ENCODE measurements around the gene SGK2.
"Not testable (repeated sequence)": the region's sequence is repeated elsewhere in the genome, so short reads cannot be mapped to it uniquely, and the experiment has no call there.

Gene SGK2

DNA sequence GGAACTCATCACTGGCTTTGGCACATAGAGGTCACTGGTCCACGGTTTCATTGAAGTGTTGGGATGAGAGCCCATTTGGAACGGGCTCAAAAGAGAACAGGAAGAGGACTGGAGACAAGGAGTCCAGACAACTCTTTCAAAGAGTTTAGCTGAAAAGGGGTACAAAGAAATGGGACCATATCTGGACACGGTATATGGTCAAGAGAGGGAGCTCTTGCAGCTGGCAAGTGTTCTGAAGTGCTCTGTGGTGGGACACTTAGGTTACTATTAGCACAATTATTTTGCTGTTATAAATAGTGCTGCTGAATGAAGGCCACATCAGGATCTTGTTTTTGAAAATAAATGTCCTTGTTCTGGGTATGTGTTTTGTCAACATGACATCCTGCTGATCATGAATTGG is 4.6 kb downstream of the SGK2 start:
- no peak for DNase-seq

DNA sequence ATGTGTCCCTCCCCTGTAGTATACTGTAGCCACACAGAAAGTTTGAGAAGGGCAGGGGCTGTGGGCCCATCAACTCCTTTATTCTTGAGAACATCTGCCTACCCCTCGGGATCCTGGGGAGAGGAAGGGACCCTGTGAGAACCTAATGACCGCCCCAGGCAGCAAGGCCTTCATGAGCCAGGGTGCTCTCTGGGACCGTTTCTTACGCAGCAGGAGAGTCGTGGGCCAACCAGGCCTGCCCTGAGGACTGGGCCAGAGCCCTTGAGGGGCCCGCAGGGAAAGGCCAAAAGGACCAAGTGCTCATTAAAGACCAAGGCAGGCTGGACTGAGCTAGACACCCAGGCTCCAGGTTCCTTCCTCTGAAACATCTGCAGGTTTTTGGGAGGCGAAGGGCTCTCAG is 5.2 kb downstream of the SGK2 start:
- no peak for DNase-seq

DNA sequence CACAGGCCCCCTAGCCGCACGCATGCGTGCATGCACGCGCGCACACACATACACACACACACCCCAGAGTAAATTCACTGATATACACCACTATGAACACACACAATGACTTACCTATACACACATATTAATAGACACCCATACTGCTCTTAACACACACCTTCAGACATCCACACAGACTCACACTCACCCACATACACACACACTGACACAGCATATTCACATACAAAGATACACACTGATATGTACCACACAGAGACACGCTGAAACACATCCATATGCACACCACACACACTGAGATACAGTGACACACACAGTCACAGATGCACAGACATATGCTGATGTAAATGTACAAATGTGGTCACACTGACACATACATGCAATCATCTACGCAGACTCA is 5.6 kb downstream of the SGK2 start:
- no peak for DNase-seq

DNA sequence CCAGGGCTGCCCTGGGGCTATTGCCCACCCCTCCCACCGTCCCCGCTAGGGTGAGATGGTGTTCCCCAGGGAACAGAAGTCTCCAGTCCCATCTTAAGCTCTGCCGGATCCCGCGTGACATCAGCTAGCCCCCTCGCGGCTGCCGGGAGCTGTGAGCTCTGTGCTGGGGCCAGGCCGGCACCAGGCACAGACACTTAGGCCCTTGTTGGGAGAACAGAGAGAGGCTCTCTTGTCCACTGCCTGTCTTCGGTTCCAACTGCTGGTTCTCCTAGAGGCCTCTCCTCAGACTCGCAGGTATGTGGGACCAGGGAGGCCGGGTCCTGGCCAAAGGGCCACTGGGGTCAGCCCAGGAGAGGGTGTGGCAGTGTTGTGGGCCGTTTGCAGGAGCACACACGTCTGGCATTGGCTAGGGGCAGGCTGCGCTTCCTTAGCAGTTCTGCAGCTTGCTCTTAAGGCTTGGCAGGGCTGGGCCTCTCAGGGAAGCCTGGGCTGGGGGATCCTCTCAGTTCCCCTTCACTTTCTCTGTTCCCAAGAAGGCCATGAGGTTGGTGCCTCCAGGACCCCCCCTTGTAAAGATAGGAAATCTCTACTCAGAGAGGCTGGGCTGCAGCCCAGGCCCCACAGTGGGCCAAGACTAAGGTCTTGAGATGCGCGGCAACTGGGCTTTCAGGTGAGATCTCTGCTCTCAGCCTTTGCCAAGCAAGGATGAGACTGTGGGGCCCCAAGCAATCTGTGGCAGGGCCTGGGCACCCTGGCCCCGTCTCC is 6.3 kb downstream of the SGK2 start:
- peak in 51 of 56 donors; percentile 14 to 87 (median 60) for DNase-seq

DNA sequence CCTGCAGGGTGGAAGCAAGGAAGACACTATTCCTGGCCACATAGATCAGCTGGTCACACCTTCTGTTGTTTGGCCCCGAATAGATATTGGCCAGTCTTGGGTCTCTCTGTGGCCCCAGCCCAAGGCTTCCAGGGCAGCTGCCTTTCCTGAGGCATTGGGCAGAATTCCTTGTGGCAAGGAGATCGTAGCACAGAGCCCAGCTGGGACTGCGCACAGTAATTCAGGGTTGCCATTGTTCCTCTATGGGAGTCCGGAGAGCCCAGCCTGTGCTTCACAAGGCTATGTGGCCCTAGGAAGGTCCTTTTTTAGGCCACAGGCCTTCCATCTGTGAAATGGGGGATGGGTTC is 6.9 kb downstream of the SGK2 start:
- peak in 10 of 56 donors; percentile 18 to 39 (median 31) for DNase-seq

DNA sequence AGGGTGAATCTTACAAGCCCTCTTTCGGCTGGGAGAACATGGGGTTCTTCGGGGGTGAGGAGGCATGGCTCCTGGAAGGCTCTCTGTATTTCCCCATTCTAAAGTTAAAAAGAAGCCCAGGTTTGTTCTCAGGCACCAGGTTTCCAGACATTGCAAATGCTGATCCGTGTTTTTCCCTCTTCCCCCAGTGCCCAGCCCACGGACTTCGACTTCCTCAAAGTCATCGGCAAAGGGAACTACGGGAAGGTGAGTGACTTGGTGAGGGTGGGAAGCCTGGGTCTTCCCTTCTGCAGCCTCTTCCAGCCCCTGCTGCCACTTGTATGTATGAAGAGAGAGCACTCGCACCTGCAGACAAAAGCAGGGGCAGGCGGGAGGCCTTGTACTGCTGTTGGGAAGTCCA is 8.7 kb downstream of the SGK2 start:
- DNase-seq = no peak

DNA sequence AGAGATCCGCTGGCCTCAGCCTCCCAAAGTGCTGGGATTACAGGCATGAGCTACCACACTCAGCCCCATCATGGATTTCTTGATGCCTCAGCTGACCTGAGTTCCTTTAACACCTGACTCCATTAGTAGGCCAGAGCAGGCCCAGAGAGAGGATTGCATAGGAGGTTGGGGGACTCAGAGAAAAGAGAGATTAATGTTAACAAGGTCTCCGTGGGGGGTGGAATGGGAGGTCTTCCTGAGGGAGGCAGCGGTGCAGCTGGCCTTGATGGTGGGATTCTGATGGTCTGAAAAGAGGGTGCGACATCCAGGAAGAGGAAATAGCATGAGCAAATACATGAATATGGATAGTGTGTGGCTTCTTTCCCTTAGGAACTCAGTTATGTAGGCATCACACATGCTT is 9.9 kb downstream of the SGK2 start:
- no peak for DNase-seq

DNA sequence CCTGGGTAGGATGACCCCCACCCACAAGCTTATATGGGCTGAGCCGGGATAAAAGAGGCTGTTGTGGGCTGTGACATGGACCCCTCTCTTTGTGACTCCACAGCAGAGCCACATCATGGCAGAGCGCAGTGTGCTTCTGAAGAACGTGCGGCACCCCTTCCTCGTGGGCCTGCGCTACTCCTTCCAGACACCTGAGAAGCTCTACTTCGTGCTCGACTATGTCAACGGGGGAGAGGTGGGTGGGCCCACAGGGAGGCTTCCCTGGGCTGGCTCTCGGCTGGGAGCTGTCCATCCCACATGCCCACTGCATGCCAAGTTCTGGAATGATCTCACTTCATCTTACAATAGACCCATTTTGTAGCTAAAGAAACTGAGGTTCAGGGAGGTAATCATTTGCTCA is 10.5 kb downstream of the SGK2 start:
- no peak for DNase-seq

DNA sequence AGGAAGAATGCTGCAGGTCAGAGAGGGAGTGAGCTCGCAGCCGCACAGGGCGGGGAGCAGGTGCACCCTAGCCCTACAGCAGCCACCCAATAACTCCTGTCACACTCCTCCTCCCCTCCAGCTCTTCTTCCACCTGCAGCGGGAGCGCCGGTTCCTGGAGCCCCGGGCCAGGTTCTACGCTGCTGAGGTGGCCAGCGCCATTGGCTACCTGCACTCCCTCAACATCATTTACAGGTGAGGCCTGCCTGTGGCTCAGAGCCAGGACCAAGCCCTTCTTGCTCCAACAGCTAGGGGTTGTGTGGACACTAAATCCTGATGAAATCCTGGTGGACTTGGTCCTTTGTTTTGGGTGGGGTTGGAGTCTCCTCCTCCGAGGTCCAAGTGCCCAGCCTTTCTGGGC is 11.7 kb downstream of the SGK2 start:
- DNase-seq = no peak

DNA sequence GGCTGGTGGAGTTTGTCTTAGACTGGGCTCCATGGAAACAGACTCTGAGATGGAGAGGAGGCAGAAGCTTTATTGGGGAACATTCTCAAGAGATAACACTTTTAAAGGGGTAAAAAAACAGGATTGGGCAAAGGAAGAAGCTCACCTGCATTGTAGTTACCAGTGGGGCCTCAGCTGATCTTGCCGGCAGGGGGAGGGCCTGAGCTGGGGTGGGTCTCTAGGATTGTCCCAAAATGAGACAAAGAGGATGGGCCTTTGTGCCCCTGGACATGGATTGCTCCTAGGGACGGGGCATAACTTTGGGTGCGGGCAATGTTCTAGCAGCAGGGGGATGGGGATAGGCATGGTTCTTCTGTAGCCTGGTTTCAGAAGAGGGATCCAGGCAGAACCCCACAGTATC is 12.5 kb downstream of the SGK2 start:
- no peak for DNase-seq

DNA sequence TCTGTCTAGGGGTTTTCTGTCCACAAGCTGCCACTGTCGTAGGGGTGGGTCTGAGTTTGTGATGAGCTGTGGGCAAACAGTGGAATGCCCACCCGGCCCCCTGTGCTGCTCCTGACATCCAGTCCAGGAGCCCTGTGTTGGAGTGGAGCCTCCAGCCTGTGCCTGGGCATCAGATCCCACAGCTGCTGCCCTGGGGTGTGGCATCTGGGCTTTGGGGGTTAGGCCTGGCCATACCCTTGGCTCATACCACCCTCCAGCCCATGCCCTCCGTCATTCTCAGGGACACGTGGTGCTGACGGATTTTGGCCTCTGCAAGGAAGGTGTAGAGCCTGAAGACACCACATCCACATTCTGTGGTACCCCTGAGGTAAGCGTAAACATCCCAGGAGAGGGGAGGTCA is 12.9 kb downstream of the SGK2 start:
- no peak for DNase-seq

DNA sequence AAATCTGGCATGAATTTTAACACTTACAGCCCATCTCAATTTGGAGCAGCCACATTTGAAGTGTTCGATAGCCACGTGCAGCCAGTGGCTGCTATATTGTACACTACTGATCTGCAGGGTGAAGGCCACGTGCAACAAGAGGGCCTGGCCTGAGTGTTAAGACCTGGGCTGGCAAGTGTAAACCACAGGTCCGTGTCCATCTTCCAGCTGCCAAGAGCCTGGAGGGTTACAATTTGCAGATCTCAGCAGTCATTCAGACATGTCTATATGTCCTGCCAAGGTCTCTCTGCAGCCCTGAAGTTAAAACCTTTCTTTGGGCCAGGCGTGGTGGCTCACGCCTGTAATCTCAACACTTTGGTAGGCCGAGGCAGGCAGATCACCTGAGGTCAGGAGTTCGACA is 14.1 kb downstream of the SGK2 start:
- no peak for DNase-seq

DNA sequence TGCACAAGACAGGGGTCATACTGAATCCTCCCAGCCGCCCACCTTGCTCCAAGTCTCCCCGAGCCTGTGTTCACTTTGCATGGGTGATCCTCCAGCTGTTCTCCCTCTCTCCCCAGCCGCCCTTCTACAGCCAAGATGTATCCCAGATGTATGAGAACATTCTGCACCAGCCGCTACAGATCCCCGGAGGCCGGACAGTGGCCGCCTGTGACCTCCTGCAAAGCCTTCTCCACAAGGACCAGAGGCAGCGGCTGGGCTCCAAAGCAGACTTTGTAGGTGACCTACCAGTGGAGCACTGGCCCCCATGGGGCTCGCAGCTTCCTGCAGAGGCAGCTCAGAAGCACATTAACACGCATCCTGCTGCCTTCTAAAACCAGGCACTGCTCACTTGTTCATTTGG is 17.3 kb downstream of the SGK2 start:
- no peak for DNase-seq

DNA sequence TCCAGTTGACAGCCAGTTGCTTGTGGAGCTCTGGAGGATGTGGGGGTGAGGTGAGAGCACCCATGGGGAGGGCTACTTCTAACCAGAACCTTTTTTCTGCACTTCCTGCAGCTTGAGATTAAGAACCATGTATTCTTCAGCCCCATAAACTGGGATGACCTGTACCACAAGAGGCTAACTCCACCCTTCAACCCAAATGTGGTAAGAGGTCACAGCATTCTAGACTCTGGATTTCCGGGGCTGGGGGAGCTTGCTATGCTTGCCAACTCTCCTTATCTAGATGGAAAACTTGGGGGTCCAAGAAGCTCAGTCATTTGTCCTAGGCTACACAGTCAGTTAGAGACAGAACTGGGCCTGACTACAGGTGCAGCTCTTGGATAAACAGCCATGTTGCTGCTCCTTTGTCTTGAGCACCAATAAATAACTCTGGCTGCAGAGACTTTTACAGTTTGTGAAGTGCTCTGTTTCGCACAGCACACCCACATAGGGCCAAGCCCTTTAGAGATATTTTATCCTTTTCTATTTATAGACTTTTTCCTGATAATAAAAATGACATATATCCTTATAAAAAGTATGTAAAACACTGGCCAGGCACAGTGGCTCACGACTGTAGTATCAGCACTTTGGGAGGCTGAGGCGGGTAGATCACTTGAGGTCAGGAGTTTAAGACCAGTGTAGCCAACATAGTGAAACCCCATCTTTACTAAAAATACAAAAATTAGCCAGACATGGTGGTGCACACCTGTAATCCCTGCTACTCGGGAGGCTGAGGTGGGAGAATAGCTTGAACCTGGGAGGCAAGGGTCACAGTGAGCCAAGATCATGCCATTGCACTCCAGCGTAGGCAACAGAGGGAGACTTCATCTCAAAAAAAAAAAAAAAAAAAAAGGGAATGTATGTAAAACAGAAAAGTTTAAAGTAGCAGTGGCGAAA is 21.3 kb downstream of the SGK2 start:
- no peak for DNase-seq

DNA sequence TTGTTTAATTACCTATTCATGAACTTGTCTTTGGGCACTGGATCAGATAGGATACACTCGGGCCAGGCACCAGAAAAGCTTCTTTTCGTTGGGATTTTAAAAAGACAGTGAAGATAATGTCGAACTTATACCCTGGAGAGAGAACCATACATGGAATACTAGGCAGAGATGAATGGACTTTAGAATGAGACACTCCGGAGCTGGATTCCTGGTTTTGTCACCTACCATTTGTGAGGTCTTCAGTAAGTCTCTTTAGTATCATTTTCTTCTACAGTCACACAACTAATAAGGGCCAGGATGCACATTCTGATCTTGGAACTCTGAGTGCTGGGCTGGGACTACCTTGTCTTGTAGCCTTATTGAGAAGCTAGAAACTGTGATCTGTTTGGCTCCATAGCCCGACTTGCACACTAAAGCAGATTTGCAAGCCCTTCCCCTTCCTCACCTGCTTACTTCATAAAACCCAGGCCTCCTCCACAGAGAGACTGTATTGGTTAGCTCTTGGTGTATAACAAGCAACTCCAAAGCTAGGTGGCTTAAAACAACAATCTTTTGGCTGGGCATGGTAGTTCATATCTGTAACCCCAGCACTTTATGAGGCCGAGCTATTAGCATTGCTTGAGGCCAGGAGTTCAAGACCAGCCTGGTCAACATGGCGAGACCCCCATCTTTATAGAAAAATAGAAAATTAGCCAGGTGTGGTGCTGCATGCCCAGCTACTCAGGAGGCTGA is 24.5 kb downstream of the SGK2 start:
- no peak for DNase-seq

DNA sequence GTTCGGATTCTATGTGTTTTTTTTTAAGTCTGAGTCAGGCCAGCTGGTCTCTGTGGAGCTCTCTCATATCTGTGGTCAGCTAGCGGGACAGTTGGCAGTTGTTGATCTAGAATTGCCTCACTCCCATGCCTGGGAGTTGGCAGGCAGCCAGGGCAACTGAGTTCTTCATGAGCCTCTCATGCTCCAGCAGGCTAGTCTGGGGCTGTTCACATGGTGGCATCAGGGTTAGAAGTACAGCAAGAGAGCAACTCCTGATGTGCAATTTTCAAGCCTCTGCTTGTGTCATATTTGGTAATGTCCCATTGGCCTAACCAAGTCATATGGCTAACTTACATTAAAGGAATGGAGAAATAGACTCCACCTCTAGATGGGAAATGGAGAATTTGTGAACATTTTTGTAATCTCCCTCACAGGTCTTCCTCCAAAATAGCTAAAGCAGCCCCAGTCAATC is 25.2 kb downstream of the SGK2 start:
- peak in 46 of 56 donors; percentile 3 to 87 (median 51) for DNase-seq

DNA sequence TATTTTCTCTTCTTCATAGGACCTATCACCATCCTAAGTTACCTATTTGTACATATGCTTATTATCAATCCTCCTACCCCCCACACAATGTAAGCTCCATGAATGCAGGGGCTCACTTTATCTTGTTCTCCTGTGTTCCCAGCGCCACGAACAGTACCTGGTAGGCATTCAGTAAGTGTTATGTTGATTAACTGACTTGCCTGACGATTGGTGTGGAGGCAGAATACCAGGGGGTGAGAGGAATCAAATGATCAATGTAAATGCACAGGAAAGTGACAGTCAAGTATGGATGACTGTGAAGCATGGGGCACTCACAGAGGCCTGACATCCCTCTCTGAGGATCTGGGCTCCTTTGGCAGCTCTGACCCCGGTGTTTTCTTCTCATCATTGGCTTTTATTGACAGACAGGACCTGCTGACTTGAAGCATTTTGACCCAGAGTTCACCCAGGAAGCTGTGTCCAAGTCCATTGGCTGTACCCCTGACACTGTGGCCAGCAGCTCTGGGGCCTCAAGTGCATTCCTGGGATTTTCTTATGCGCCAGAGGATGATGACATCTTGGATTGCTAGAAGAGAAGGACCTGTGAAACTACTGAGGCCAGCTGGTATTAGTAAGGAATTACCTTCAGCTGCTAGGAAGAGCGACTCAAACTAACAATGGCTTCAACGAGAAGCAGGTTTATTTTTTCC is 25.8 kb downstream of the SGK2 start:
- DNase-seq = no peak

DNA sequence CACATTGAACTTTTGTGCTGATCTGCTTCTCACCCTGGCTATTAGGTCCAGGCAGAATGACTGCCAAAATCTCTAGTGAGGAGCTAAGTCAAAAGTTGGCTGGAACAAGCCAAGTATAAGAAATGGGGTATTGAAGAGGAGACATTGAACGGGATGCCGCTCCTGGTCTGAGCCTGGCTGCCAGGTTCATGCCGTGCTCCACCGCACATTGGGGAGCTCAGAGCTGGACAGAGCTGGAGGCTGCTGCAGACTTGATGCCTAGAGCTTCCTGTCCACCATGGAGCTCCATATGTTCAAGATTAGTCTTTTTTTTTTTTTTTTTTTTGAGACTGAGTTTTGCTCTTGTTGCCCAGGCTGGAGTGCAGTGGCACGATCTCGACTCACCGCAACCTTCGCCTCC is 27.8 kb downstream of the SGK2 start:
- peak in 3 of 56 donors; percentile 6 to 18 (median 8) for DNase-seq

DNA sequence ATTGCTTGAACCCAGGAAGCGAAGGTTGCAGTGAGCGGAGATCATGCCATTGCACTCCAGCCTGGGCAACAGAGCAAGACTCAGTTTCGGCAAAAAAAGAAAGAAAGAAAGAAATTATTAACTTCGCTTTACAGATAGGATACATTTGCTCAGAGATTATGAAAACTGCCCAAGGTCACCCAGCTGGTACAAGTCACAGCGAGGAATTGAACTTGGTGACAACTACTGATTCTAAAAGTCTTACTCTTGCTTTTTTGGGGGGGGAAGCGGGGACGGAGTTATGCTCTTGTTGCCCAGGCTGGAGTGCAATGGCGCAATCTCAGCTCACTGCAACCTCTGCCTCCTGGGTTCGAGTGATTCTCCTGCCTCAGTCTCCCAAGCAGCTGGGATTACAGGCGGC is 29.7 kb downstream of the SGK2 start:
- not testable (repeated sequence) for DNase-seq

DNA sequence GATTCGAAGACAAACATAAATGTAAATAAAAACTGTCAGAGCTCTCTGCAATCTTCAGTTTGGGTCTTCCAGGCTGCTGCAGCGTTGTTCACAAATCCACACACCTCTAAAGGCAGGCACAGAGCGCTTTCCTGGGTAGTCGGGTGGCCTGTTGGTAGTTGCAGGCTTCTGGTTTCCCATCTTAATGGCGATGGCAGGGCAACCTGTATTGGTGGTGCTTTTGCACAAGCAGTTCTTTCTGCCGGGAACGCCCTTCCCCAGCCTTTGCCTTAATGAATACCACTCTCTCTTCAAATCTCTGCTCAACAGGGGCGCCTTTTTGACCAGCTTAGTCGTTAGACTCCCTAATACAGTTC is 31.2 kb downstream of the SGK2 start:
- DNase-seq = peak in 13 of 56 donors; percentile 12 to 70 (median 38)
